Measurements from ENCODE around the gene HSPB2.

DNA sequence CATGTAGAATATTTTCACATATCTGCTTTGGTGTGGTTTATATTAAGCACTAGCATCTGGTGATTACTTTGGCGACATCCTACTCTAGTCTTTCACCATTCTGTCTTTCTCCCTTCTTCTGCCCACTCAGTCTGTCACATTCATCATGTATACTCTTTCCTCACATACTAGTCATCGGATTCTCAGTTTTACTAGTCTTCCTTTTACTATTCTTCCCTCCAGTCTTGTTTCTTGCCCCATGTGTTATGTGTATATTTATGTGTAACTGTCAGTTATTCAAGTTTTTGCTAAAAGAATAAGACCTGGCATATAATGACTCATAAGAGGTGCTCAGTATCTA, 20.0 kb downstream of the HSPB2 start:
- TF ChIP-seq, protein P1, sequence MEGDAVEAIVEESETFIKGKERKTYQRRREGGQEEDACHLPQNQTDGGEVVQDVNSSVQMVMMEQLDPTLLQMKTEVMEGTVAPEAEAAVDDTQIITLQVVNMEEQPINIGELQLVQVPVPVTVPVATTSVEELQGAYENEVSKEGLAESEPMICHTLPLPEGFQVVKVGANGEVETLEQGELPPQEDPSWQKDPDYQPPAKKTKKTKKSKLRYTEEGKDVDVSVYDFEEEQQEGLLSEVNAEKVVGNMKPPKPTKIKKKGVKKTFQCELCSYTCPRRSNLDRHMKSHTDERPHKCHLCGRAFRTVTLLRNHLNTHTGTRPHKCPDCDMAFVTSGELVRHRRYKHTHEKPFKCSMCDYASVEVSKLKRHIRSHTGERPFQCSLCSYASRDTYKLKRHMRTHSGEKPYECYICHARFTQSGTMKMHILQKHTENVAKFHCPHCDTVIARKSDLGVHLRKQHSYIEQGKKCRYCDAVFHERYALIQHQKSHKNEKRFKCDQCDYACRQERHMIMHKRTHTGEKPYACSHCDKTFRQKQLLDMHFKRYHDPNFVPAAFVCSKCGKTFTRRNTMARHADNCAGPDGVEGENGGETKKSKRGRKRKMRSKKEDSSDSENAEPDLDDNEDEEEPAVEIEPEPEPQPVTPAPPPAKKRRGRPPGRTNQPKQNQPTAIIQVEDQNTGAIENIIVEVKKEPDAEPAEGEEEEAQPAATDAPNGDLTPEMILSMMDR (IDR thresholded peaks at IDR 0.05), result no peak
- no peak for TF ChIP-seq POLR2AphosphoS5 (IDR thresholded peaks at IDR 0.05)
